GM12874 (cell line): Measurements from ENCODE around the gene FAN1.

Source experiments
- TF ChIP-seq, protein P1 (sequence below): IDR thresholded peaks from 2 replicates; pipeline ENCODE4 v1.5.1; 2011; ENCODE audit warnings: low read depth, mild to moderate bottlenecking, control low read depth, low read length, moderate library complexity; ENCODE audit not compliant: insufficient read depth

FAN1 gene

DNA sequence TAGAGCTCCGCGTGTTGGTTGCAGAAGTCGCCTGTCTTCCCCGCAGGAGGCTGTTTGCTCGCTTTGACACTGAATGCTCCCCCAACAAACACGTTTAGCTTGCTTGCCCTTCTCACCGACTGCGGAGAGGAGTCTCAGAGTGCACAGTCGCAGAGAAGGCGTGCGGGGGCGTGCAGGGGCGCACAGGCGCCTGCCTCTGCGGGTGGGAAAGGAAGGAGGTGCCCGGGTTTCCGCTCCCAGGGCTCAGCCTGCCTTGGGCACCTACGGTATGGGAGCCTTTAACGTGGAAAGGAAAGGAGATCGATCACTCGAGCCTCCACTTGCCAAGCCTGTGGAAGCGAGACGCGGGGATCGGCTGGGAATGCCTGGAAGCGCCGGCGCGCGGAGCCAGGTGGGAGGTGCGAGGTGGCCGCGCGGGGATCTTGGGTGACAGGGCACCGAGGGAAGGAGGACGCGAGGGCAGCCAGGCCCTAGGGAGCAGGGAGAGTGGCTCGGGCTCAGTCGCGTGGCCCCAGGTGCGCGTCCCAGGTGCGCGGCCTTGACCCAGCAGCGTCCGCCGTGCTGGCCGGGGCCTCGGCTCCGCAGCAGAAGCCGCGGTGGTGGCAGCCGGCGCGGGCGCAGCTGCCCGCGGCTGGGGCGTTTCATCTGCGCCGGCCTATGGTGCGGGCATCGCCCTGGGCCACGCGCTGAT is at the start of gene FAN1:
Gene FAN1, plus strand, starts transcription at position 419 of the 691 bp plus-strand sequence. CDS start 749 bp downstream, outside the sequence.
- TF ChIP-seq, protein P1, sequence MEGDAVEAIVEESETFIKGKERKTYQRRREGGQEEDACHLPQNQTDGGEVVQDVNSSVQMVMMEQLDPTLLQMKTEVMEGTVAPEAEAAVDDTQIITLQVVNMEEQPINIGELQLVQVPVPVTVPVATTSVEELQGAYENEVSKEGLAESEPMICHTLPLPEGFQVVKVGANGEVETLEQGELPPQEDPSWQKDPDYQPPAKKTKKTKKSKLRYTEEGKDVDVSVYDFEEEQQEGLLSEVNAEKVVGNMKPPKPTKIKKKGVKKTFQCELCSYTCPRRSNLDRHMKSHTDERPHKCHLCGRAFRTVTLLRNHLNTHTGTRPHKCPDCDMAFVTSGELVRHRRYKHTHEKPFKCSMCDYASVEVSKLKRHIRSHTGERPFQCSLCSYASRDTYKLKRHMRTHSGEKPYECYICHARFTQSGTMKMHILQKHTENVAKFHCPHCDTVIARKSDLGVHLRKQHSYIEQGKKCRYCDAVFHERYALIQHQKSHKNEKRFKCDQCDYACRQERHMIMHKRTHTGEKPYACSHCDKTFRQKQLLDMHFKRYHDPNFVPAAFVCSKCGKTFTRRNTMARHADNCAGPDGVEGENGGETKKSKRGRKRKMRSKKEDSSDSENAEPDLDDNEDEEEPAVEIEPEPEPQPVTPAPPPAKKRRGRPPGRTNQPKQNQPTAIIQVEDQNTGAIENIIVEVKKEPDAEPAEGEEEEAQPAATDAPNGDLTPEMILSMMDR, result no peak

DNA sequence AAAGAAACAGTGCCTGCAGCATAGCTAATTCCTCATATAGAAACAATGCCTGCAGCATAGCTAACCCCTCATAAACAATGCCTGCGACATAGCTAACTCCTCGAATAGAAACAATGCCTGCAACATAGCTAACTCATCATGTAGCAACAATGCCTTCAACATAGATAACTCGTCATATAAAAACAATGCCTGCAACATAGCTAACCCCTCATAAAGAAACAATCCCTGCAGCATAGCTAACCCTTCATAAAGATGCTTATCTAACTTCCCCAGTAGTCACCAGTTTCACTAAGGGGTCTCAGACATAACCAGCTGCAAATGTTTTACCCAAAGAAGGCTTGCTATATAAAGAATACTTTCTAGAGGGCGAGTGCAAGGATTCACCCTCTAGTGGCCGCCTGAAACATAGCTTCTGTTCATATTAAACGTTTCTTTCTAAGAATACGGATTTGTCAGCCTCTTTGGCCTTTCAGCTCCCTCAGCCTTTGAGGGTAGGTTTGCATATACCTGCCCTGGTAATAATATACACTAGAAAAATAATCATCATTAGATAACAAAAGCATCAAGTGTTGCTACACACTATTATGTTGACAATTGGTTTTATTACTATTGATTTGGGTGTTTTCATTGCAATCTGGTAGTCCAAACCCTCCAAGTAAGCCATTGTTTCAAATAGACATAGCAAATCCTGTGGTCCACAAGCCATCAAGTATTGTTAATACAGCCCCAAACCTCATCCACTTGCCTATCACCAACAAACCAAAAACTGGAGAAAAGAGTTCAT is 44.4 kb upstream of the FAN1 start:
- TF ChIP-seq, protein P1, result peak; percentile 73

DNA sequence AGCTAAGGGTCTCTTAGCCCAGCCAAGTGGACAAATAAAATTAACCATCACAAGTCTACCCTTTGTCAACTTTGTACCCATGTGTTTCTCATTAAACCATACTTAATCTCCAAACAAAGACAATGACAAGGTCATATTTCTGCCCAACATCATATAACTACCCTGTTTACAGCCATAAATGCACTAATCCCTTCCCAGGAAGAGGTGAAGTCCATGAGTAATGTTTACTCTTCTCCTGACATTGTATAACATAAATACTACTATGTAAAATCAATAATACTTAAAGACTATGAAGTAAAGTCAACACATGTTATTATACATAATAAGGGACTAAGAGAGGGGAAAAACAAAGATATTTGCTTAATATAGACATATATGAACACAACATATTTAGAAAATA is 38.5 kb upstream of the FAN1 start:
- TF ChIP-seq, protein P1, result no peak

DNA sequence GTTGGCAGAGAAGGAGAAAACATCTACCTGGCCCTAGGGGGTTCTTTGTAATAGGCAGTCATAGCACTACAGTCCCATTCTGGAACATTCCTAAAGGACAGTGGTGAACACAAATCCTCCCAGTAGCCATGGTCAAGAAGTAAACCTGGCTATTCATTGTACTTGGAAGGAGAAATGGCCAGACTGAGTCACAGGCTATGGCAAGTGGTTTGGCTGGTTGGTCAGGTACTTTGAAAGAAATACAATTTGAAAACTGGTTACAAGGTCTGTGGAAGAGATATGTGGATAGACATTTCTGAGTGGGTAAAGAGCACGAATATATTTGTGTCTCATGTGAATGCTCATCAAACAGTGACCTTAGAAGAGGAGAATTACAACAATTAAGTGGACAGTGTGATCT is 33.0 kb upstream of the FAN1 start:
- TF ChIP-seq, protein P1, result no peak

DNA sequence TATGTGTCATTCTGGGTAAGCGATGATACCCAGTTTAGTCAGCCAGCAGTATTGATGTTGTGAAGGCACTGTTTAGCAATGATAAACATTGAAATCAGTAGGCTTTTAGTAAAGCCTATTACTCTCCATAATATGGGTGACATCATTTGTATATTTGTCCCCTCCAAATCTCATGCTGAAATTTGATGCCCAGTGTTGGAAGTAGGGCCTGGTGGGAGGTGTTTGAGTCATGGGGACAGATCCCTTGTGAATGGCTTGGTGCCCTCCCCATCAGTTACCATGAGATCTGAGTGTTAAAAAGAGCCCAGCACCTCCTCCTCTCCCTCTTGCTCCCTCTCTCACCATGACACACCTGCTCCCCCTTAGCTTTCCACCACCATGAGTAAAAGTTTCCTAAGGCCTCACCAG is 31.4 kb upstream of the FAN1 start:
- TF ChIP-seq, protein P1, result no peak

DNA sequence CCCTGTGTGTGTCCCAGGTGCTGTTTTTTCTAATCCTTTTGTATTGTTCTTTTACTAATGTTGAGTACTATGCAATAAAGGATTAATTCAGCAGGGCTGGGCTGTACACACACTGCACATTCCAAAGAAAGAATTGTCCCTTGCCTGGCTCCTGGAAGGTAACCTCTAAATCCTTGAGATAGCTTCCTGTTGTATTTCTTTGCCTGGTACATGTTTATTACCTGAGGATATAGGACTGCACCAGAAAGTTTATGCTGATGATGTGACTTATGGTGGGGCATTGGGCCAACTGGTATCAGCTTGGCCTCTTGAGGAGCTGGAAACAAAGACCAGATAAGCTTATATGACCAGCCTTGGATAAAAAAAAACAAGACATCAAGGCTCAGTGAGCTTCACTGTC is 26.6 kb upstream of the FAN1 start:
- TF ChIP-seq, protein P1, result no peak

DNA sequence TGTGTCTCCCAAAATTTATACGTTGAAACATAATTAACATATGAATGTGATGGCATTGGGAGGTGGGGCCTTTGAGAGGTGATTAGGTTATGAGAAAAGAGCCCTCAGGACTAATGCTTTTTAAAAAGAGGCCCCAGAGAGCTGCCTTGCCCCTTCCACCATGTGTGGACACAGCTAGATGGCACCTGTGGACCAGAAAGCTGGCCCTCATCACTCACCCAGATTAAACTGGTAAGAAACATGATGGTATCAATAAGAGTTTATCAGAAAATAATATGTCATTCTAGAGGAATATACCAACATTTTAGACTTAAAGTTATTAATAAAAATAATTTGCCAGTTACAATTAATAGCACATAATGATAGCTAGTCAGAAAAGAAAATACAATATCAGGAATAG is 25.2 kb upstream of the FAN1 start:
- TF ChIP-seq, protein P1, result no peak
